ENCODE measurements around the gene INPP4A. TPM values are rescaled to one million over a fixed set of nuclear protein-coding genes. Genes with fewer than 3 reads are reported as not detected.

Gene INPP4A
- total RNA-seq, 2 donors from 2014 or later, result 12.9 to 49.8 TPM

DNA sequence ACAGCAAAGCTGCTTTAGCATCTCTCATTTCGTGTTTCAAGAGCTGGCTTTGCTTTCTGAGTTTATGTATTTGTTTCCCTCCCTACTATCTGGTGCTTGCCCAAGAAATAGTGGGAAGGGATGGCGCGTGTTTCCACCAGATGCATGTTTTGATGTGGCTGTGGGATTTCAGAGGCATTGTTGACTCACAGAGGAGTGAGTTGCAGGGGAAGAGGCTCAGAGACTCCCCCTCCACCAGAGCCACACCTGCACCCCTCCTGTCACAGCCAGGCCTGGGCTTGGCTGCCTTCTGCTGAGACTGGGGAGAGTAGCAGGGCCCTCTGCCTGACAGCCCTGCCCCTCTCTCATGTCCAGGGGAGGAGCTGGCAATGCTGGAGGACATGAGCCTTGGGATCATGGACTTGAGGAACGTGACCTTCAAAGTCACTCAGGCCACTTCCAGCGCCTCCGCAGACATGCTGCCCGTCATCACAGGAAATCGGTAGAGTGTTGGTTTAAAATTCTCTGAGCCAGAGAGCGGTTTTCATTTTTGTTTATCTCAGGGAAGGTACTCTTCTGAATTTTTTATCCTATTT is 120.7 kb downstream of the INPP4A start:
- Histone ChIP-seq H3K4me3 (no peak overlapping the region), H3K27ac (no peak overlapping the region), H3K9me3 (no peaks in the 10 kb centered on the region), H3K27me3 (replicated peaks; ENCODE audit: insufficient read depth) (no peaks in the 10 kb centered on the region), H3K36me3 (peaks cover 0 to 8% of the 10 kb centered on the region in 2 donors), H3K4me1 (replicated peaks) (no peaks in the 10 kb centered on the region)
- TF ChIP-seq POLR2A (IDR thresholded peaks at IDR 0.05) (no peak), POLR2AphosphoS5 (IDR thresholded peaks at IDR 0.05) (no peak)
- TF ChIP-seq, protein P1, sequence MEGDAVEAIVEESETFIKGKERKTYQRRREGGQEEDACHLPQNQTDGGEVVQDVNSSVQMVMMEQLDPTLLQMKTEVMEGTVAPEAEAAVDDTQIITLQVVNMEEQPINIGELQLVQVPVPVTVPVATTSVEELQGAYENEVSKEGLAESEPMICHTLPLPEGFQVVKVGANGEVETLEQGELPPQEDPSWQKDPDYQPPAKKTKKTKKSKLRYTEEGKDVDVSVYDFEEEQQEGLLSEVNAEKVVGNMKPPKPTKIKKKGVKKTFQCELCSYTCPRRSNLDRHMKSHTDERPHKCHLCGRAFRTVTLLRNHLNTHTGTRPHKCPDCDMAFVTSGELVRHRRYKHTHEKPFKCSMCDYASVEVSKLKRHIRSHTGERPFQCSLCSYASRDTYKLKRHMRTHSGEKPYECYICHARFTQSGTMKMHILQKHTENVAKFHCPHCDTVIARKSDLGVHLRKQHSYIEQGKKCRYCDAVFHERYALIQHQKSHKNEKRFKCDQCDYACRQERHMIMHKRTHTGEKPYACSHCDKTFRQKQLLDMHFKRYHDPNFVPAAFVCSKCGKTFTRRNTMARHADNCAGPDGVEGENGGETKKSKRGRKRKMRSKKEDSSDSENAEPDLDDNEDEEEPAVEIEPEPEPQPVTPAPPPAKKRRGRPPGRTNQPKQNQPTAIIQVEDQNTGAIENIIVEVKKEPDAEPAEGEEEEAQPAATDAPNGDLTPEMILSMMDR (IDR thresholded peaks at IDR 0.05), result no peak
- DNase-seq (ENCODE audit: low spot score), result no peak
- intact Hi-C loops (cut with DNase I), result no loop called here
- WGBS, result 93% methylated on average over 9 of the region's 9 CpGs

DNA sequence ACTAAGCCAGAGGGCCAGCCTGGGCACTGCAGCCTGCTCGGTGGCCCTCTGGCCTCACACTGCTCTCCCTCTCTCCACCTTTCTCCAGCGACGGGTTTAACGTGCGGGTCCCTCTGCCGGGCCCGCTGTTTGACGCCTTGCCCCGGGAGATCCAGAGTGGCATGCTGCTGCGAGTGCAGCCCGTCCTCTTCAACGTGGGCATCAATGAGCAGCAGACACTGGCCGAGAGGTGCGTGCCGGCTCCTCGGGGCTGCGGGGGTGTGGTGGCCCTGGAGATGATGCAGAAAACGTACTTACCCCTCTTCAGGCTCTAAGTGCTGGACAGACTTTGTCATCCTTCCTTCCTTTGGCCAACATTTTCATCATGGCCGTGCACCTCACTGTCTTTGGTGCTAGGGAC is 121.3 kb downstream of the INPP4A start:
- 96% methylated on average over 19 of the region's 19 CpGs for WGBS
- Histone ChIP-seq H3K36me3 (peaks cover 0 to 8% of the 10 kb centered on the region in 2 donors), H3K9me3 (no peaks in the 10 kb centered on the region), H3K27ac (no peak overlapping the region), H3K27me3 (replicated peaks; ENCODE audit: insufficient read depth) (no peaks in the 10 kb centered on the region), H3K4me1 (replicated peaks) (no peaks in the 10 kb centered on the region), H3K4me3 (no peak overlapping the region)
- DNase-seq (ENCODE audit: low spot score), result no peak
- intact Hi-C loops (cut with DNase I), result no loop called here
- TF ChIP-seq POLR2AphosphoS5 (IDR thresholded peaks at IDR 0.05) (no peak), POLR2A (IDR thresholded peaks at IDR 0.05) (no peak)
- TF ChIP-seq, protein P1 (IDR thresholded peaks at IDR 0.05), result no peak

DNA sequence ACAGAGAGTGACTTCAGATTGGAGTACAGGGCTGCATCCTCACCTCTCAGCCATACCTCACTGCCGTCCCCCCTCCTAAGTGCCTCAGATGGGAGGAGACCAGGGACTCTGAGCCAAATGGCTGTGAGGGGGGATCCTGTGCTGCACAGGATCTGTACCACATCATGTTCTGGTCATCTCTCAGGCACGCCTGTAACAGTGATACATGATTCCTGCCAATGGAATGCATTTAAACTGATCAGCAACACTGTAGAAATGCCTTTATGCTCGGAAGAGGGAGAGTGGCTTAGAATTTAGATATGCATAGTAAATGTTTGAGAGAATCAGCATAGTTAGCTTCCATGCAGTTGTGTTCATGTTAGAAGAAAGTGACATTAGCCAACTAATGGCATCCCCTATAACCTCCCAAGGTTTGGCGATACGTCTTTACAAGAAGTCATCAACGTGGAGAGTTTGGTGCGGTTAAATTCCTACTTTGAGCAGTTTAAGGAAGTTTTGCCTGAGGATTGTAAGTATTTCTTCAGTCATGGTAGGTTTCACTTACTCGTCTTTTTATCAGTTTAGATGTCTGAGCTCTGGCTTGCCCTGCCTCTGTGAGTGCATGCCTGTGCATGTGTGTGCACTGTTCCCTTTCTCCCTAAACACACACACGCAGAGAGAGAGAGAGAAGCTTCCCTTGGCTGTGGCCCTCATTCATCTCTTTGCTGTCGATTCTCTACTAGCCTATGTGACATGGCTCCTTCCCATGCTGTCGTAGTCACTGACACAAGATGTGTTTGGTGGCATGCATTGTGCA is 123.7 kb downstream of the INPP4A start:
- DNase-seq (ENCODE audit: low spot score), result no peak
- 52% methylated on average over 10 of the region's 11 CpGs for WGBS
- H3K9me3 ChIP-seq, result no peaks in the 10 kb centered on the region
- H3K4me1 ChIP-seq (replicated peaks), result no peaks in the 10 kb centered on the region
- intact Hi-C loops (cut with DNase I), result no loop called here
- H3K4me3 ChIP-seq, result no peak overlapping the region
- no peak overlapping the region for H3K27ac ChIP-seq
- no peaks in the 10 kb centered on the region for H3K27me3 ChIP-seq (replicated peaks; ENCODE audit: insufficient read depth)
- TF ChIP-seq POLR2A (IDR thresholded peaks at IDR 0.05) (no peak), POLR2AphosphoS5 (IDR thresholded peaks at IDR 0.05) (no peak)
- TF ChIP-seq, protein P1 (IDR thresholded peaks at IDR 0.05), result no peak
- peaks cover 0 to 17% of the 10 kb centered on the region in 2 donors for H3K36me3 ChIP-seq

DNA sequence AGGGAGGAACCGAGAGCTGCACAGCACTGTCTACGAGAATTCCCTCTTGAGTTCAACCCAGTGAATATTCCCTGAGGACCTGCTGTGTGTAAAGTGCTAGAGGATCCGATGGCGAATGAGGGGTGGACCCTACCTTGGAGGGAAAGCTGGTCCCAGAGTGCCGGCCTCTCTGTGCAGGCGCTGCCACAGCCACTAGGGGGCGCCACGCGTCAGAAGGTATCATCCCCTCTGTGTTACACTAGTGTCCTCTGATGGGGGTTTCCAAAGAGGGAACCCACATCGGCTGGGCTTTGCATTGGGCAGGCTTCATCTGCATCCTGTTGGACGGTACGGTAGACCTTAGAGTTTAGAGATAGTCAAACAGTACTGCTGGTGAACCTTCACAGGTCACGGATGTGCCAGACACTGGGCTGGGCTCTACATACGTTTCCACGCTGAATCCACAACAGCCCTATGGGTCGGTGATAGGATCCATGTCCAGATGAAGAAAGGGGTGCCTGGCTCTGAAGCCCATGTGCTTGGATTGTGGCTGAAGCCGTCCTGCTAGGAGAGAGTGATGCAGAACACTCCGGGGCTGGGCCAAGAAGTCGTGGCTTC is 124.6 kb downstream of the INPP4A start:
- no peaks in the 10 kb centered on the region for H3K9me3 ChIP-seq
- peaks cover 0 to 8% of the 10 kb centered on the region in 2 donors for H3K36me3 ChIP-seq
- WGBS, result 77% methylated on average over 19 of the region's 19 CpGs
- no peak for DNase-seq (ENCODE audit: low spot score)
- intact Hi-C loops (cut with DNase I), result no loop called here
- H3K4me3 ChIP-seq, result no peak overlapping the region
- TF ChIP-seq, protein P1 (IDR thresholded peaks at IDR 0.05), result peak; percentile 45 to 58 (median 54)
- no peak for TF ChIP-seq POLR2AphosphoS5 (IDR thresholded peaks at IDR 0.05)
- H3K4me1 ChIP-seq (replicated peaks), result no peaks in the 10 kb centered on the region
- no peaks in the 10 kb centered on the region for H3K27me3 ChIP-seq (replicated peaks; ENCODE audit: insufficient read depth)
- no peak overlapping the region for H3K27ac ChIP-seq
